Loucy (cell line): ENCODE measurements around the gene EFCAB5.

Experiments used
- EZH2phosphoT487 ChIP-seq: fragments of 200-600 bp; IDR thresholded peaks from 2 replicates; pipeline ENCODE4 v1.6.1; 2018; ENCODE audit warnings: antibody characterized with exemption, mild to moderate bottlenecking, moderate library complexity, borderline replicate concordance
- TF ChIP-seq, protein P1 (sequence below): fragments of 200-600 bp; sonication (generic); conservative IDR thresholded peaks from 2 replicates; pipeline ENCODE4 v1.5.1; 2014; ENCODE audit warnings: mild to moderate bottlenecking, antibody characterized with exemption, low read length

DNA sequence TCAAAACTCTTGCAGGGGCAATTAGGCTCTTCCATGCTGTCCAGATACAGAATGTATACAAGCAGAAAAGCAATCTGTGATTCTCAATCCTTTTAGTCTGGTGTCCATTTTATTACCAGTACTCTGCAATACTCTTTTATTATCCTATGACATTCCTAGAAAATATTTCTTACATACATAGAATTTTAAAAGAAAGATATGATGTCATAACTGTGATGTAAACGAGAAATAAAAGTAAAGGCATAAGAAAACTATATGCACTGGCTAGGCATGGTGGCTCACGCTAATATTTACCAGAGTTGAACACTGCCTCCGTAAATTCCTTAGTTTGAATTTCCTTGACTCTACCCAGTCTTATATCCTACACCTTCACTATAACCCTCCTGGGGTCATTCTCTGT is 55.0 kb downstream of the EFCAB5 start:
- TF ChIP-seq, protein P1, sequence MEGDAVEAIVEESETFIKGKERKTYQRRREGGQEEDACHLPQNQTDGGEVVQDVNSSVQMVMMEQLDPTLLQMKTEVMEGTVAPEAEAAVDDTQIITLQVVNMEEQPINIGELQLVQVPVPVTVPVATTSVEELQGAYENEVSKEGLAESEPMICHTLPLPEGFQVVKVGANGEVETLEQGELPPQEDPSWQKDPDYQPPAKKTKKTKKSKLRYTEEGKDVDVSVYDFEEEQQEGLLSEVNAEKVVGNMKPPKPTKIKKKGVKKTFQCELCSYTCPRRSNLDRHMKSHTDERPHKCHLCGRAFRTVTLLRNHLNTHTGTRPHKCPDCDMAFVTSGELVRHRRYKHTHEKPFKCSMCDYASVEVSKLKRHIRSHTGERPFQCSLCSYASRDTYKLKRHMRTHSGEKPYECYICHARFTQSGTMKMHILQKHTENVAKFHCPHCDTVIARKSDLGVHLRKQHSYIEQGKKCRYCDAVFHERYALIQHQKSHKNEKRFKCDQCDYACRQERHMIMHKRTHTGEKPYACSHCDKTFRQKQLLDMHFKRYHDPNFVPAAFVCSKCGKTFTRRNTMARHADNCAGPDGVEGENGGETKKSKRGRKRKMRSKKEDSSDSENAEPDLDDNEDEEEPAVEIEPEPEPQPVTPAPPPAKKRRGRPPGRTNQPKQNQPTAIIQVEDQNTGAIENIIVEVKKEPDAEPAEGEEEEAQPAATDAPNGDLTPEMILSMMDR = no peak
- TF ChIP-seq EZH2phosphoT487 = no peak
